HG02981 (cell line): ENCODE measurements around the gene UBFD1.
"Not testable (repeated sequence)": the region's sequence is repeated elsewhere in the genome, so short reads cannot be mapped to it uniquely, and the experiment has no call there.

Source experiments
- ATAC-seq: cut with Tn5 transposase; IDR thresholded peaks from one replicate; pipeline ENCODE4 v1.9.1; 2021; ENCODE audit warnings: mild to moderate bottlenecking, moderate library complexity; ENCODE audit not compliant: unreplicated experiment

Gene UBFD1

GRCh38 chr16:23556881-23557778 is at the start of gene UBFD1, which contains the start of gene EARS2:
Gene UBFD1, plus strand, starts transcription at chr16:23557727. Its CDS starts 16 bp downstream, at chr16:23557743.
Gene EARS2, minus strand, starts transcription at chr16:23557350. Its CDS starts 7 bp downstream, at chr16:23557343.
- ATAC-seq, result peak; percentile 87

GRCh38 chr16:23508589-23509440 is 48.7 kb upstream of the UBFD1 start:
- ATAC-seq, result no peak

- ATAC-seq, result no peak
Observed at GRCh38 chr16:23509441-23509754, 48.1 kb upstream of the UBFD1 start.

- no peak for ATAC-seq
Observed at GRCh38 chr16:23509782-23510163, 47.8 kb upstream of the UBFD1 start.

GRCh38 chr16:23510164-23510914 is 47.2 kb upstream of the UBFD1 start, which contains the start of gene GGA2:
Gene GGA2, minus strand, starts transcription at chr16:23510494. Its CDS starts 83 bp downstream, at chr16:23510411.
- peak; percentile 67 for ATAC-seq

- not testable (repeated sequence) for ATAC-seq
Observed at GRCh38 chr16:23510915-23511270, 46.6 kb upstream of the UBFD1 start.

GRCh38 chr16:23511731-23512130 is 45.8 kb upstream of the UBFD1 start:
- no peak for ATAC-seq

- no peak for ATAC-seq
Observed at GRCh38 chr16:23512168-23512695, 45.3 kb upstream of the UBFD1 start.

- no peak for ATAC-seq
Observed at GRCh38 chr16:23514381-23515152, 43.0 kb upstream of the UBFD1 start.

- no peak for ATAC-seq
Observed at GRCh38 chr16:23515881-23516280, 41.6 kb upstream of the UBFD1 start.

GRCh38 chr16:23516366-23517137 is 41.0 kb upstream of the UBFD1 start:
- ATAC-seq, result peak; percentile 50

GRCh38 chr16:23518435-23518891 is 39.1 kb upstream of the UBFD1 start:
- peak; percentile 46 for ATAC-seq

GRCh38 chr16:23519282-23519681 is 38.2 kb upstream of the UBFD1 start:
- ATAC-seq, result no peak

- ATAC-seq, result no peak
Observed at GRCh38 chr16:23520500-23520899, 37.0 kb upstream of the UBFD1 start.

- ATAC-seq, result no peak
Observed at GRCh38 chr16:23521037-23521743, 36.3 kb upstream of the UBFD1 start.

GRCh38 chr16:23521965-23522364 is 35.6 kb upstream of the UBFD1 start:
- no peak for ATAC-seq

GRCh38 chr16:23523321-23523720 is 34.2 kb upstream of the UBFD1 start:
- ATAC-seq, result no peak

GRCh38 chr16:23523876-23524385 is 33.6 kb upstream of the UBFD1 start:
- ATAC-seq, result no peak
